Activated effector memory CD4-positive, alpha-beta T cell treated with anti-CD3 and anti-CD28 coated beads, Interleukin-2, amount 50 U/mL, for 16 hours (primary cell): Measurements from ENCODE around the gene CDR2L.
A peak's percentile ranks its signal among the peaks of the same experiment; 100 is the strongest.
"Not testable (repeated sequence)": the region's sequence is repeated elsewhere in the genome, so short reads cannot be mapped to it uniquely, and the experiment has no call there.

Source experiments
- DNase-seq: peaks from one replicate; pipeline ENCODE4 v3.0.0-alpha.2; 2020

The CDR2L gene

DNA sequence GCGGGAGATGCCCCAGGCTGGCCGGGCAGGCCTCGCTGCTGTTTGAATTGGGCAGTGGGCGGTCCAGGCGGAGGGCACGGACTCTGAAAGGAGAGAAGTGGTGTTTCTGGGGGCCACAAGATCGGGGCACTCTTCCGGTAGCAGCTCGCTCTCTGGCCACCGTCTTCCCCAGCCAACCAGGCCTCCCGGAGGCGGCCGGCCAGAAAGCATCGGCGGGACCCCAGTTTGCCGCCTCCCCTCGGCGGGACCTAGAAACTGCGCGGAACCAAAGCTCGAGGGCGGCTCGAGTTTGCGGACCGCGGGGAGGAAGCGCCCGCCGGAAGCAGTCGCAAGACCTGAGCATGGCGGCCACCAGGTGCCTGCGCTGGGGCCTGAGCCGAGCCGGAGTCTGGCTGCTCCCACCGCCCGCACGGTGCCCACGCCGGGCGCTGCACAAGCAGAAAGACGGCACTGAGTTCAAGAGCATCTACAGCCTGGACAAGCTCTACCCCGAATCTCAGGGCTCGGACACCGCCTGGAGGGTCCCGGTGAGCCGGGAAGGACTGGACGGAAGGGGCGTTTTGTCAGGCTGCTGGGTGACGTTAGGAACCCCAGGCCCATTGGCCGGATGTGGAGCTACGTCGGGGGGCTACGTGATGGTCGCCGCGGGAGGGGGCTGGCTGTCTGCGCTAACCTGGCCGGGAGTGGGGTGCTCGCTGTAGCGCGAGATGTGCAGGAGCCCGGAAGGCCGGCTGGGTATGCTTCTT, 25.1 kb downstream of the CDR2L start, which contains the start of gene MRPL58:
MRPL58 (plus strand) TSS at position 325 of the 746 bp plus-strand sequence; CDS start at position 342, 17 bp downstream.
- DNase-seq: peak; percentile 93

DNA sequence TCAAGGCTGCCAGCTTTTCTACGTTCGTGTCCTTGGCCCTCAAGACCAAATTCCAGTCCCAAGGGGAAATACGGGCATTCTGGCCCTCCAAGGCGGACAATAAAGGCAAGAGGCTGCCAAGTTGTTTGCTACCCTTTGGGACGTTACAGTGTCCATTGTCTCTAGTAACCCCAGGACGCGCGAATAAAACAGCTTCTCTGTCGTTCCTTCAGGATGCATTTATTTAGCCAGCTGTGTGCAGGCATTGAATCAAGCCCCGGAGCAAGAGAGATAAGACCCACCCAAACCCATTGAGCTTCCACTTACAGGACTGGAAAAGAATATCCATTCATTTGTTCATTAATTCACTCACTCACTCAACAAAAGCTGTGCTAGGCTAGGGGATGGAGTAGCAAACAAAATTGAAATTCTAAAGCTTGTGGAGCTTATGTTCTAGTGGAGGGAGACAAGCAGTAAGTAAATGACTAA, 25.7 kb downstream of the CDR2L start:
- DNase-seq: no peak

DNA sequence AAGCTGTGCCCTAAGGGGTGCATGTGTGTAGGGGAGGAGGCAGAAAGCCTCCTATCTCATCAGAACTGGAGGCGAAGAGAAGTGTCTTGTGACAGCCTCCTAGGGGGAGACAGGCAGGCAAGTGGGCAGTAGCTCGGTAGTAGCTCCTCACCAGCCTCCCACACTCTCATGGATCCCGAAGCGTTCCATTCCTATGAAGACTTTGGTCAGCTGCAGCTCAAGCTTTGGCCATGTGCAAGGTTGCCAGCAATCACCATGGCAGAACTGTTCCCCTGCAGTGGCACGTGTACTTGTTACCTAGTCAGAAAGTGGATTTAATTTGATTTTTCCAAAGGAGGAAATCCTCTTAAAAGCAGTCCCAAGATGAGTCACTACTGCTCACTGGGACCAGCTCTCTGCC, 31.7 kb downstream of the CDR2L start:
- no peak for DNase-seq

DNA sequence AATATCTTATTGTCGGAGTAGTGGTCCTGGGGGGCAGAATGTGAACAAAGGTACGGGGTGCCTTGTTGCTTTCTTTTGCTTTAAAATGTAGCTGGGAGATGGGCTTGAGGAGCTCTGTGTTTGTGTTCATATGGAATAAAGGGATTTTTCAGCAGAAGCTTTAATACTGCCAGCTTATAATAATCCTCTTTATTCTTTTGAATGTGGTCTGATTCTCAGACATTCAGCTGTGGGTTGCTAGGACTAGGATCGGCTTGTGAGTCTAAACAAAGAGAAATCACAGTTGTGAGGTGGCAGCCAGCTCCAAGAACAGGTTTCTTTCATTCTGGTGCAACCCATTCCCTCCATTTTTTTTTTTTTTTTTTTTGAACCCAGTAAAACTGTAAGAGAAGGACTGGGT, 32.3 kb downstream of the CDR2L start:
- DNase-seq: no peak

DNA sequence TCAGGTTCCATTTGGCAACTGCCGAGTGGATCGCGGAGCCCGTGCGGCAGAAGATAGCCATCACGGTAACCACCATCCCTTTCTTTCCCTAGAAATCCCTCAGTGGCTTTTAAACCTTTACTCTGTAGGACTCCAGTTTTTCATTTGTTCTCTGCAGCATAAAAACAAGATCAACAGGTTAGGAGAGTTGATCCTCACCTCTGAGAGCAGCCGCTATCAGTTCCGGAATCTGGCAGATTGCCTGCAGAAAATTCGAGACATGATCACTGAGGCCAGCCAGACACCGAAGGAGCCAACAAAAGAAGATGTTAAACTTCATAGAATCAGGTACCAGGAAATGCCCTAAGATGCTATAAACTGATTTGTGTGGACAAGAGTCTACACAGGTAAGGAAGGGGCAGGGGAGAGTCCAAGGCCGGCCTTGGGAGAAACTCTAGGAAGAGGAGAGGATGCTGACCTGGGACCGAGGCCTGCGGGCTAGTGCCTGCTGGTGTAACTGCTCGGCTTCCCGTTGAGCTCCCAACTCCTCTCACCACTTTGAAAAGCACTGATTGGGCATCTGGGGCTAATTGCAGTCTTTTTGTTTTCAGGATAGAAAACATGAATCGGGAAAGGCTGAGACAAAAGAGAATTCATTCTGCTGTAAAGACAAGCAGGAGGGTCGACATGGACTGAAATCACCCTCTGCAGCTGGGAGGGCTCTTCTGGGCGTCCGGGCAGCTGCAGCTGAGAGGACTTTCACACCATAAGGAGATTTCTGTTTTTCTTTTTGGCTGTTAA, 33.1 kb downstream of the CDR2L start:
- DNase-seq: no peak

DNA sequence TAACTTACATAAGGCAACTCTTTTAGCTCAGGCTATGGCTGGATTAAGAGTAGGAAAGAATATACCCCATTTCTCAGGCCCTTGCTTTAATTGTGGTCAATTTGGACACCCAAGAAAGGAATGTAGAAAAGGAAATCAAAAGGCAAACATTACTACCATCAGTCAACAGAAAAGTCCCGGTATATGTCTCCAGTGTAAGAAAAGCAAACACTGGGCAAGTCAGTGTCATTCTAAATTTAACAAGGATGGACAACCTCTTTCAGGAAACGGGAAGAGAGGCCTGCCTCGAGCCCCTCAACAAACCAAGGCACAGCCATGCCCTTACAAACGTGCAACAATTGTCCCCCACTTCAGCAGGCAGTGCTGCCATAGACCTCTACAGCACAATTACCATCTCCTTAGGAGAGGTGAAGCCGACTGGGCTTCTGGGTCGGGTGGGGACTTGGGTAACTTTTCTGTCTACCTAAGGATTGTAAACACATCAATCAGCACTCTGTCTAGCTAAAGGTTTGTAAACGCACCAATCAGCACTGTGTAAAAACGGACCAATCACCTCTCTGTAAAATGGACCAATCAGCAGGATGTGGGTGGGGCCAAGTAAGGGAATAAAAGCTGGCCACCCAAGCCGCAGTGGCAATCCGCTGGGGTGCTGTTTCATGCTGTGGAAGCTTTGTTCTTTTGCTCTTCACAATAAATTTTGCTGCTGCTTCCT, 37.4 kb downstream of the CDR2L start:
- peak; percentile 68 for DNase-seq

DNA sequence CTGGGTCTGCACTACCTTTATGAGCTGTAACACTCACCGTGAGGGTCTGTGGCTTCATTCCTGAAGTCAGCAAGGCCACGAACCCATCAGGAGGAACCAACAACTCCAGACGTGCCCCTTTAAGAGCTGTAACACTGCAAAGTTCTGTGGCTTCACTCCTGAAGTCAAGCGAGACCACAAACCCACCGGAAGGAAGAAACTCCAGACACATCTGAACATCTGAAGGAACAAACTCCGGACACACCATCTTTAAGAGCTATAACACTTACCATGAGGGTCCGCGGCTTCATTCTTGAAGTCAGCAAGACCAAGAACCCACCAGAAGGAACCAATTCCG, 37.9 kb downstream of the CDR2L start:
- not testable (repeated sequence) for DNase-seq

DNA sequence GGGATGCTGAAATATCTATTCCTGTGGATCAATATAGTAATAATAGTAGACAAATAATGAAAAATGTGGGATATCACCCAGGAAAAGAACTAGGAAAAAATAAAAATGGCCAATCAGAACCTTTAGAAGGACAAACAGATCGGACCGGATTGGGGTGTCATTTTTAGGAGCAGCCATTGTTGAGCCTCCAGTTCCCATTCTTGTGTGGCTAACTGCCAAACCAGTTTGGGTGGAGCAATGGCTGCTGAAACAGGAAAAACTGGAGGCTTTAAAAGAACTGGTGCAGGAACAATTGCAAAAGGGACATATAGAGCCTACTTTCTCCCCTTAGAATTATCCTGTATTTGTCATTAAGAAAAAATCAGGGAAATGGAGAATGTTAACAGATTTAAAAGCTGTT, 39.2 kb downstream of the CDR2L start:
- not testable (repeated sequence) for DNase-seq

DNA sequence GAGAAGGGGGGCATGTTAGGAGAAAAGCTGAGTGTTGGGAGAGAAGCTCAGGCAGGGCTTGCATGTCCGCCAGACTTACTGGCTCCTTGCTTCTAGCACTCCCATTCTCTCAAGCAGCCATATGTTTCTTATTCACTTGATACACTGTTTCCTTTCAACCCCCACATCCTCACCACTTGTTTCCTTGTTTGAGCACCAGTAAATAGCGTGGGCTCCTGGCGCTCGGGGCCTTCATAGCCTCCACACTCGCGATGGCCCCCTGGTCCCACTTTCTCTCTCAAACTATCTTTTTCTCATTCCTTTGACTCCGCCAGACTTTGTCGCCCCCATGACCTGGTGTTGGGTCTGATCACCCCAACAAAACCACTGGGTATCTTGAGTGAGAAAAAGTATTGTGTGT, 42.7 kb downstream of the CDR2L start:
- no peak for DNase-seq

DNA sequence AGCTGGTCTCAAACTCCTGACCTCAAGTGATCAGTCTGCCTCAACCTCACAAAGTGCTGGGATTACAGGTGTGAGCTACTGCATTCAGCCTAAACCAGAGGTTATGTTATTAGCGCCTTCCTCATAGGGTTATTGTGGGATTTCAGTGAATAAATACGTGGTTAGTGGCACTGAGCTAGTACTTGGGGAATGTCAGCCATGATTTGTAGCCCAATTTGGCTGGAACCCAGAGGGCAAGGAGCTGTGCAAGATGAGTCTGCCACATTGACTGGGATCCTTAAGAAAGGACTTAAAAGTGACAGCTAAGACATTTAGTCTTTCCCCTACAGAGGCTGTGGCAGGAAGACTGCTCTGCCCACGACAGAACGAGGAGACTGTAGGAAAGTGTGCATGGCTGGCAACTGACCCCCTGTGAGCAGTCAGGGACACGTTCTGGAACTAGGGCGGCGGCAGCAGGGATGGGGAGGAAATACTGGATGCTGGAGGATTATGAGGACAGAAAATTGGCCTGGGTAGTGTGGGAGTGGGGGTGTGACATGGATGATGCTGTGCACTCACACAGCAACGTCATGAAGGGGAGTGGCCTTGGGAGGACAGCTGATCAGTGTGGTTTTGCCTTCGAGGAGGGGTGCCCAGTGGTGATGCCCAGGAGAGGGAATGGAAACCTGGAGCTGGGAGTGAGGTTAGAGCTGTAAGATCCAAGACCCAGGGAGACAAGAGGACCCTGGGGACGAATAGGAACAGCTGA, 44.7 kb downstream of the CDR2L start:
- peak; percentile 83 for DNase-seq

DNA sequence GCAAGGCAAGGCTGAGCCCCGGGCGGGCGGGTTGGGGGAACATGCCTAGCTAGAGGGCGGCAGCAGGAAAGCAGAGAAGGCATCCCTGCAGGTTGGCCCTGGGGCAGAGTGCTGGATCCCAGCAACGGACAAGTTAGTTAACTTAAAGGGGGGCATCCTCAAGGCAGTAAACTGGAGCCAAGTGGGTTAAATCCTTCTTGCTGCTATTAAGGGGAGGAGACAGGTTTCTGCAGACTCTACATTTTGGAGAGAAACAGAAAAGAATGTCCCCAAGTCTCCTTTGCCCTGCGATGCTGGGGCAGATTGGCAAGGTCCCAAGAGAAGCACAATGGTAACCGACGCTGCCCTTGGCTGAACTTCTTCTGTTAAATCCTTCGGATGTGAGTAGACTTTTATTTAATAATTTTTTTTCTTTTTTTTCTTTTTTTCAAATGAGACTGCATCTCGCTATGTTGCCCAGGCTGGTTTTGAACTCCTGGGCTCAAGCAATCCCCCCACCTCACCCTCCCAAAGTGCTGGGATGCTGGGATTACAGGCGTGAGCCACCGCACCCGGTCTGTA, 45.4 kb downstream of the CDR2L start:
- DNase-seq: no peak

DNA sequence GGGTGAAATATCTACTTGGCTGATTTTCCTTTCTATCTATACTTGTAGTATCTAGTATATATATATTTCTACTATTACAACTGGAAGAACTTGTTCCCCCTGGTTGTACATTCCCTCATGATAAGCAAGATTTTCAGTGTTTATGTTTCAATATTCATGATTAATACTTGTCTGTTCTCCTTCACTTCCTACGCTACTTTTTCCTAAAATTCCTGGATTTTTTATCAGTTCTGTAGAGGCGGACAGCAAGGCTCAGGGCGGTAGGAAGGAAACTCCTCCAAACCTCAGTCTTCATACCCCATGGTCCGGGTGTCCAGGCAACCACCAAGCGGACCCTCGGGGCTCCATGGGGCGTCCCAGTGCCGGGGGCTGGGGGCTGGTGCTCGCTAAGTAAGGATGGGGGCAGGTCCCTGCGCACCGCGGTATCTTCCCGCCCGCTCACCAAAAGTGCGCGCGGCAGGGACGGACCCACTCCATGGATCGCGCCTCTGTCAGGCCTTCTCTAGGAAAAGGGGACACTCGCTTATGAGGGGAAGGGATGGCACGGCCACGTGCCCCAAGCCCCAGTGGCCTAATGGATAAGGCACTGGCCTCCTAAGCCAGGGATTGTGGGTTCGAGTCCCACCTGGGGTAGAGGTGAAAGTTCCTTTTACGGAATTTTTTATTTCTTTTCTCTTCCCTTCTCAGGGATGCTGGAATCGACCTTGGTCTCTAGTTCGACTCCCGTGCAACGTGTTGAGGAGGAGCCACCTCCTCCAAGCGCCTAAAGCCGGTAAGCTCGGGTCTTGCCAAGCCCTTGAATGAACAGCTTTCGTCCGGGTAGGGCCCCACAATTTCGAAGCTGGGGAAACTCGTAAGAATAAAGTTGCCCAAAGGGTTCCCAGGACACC, 46.2 kb downstream of the CDR2L start:
- DNase-seq: peak; percentile 93

DNA sequence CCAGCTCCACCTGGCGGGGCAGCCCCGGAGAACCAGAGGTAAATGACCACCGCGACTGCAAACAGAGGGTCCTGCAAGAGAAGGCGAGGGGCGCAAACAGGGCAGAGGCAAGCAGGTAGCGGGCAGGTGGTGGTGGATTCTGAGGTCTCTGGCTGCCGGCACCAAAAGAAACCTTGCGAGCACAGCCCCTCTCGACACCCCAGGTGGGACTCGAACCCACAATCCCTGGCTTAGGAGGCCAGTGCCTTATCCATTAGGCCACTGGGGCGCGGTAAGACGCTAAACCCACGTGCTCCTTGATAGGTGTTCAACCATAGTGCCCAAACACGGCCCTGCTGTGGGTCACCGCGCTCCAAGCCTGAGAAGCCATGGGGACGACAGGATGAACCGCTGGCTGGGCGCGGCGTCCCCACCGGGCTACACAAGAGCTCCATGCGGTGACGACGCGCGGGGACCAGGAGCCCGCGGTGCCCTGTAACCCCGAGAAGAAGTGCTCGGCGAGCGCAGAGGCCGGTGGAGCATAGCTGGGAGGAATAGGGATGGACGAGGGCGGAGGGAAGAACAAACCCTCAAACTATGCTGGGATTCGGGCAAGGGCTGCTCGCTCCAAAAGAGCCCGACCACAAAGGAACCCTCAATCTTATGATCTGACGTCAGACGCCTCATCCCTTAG, 46.9 kb downstream of the CDR2L start:
- DNase-seq: peak; percentile 94

DNA sequence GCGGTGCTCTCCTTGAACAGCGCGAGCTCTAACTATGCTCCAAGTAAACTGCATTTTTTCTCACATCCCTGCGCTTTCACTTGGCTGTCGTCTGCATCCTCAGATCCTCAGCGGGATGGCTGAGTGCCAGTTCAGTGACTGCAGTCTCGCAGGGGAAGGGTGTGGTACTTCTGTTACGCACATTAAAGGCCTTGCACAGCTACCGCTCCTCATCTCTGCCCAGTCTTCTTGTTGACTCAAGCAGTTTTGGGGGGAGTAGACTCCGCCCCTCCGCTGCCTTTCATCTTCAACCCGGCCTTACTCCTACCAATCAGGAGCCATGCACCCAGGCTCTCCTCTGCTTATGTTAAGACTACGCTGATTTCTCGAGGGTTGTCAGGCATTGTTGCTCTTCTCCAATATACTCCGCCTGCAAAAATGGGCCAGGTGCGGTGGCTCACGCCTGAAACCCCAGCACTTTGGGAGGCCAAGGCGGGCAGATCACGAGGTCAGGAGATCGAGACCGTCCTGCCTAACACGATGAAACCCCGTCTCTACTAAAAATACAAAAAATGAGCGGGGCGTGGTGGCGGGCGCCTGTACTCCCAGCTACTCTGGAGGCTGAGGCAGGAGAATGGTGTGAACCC, 49.3 kb downstream of the CDR2L start:
- DNase-seq: peak; percentile 91

DNA sequence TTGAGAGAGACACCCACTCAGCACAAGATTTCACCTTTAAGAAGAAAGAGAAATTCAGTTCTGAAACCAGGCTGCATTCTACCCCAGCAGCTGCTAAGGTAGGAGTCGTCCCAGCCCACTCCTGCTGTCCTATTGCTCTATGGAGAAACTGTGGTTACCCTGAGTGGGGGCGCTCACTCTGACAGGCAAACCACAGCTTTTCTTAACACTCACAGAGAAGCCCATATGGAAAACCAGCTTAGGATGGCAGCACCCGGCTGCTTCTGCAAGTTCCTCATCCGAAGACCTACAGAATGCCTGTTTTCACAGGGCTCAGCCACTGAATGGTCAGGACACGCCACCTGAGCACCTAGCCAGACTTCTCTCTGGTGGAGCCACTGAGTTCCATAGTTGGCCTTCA, 51.8 kb downstream of the CDR2L start:
- no peak for DNase-seq

DNA sequence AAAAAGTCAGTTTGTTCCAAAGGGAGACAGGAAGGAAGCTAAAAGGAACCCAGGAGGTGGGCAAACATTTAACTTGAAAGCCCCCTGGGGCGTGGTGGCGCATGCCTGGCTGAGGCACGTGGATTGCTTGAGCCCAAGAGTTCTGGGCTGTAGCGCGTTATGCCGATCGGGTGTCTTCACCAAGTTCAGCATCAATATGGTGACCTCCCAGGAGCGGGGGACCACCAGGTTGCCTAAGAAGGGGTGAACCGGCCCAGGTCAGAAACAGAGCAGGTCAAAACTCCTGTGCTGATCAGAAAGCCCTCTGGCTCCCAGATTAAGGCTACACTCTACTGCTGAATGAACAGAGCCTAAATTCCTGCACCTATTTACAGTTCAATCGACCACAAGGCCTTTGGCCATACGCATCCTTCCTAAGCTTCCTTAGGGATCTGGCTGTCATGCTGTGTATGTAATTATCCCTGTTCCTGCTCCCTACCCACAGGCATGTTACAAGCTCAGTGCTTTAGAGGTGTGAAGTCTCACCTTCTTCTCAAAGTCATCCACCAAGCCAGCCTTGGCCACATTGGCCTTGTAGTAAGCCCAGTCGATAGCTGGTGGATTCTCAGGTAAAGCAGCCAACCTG, 54.3 kb downstream of the CDR2L start:
- DNase-seq: no peak

DNA sequence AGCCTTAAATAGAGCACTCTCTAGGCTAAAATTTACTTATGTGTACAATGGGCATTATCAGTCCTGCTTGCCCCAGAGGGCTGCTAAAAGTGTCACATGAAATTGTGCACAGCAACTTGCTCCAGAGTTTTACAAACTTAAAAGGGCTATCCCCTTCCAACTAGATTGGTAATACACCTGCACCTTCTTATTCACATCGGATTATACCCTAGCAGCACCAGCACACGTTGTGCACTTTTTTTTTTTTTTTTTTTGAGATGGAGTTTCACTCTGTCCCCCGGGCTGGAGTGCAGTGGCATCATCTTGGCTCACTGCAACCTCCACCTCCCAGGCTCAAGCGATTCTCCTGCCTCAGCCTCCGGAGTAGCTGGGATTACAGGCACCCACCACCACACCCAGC, 56.4 kb downstream of the CDR2L start:
- DNase-seq: not testable (repeated sequence)

DNA sequence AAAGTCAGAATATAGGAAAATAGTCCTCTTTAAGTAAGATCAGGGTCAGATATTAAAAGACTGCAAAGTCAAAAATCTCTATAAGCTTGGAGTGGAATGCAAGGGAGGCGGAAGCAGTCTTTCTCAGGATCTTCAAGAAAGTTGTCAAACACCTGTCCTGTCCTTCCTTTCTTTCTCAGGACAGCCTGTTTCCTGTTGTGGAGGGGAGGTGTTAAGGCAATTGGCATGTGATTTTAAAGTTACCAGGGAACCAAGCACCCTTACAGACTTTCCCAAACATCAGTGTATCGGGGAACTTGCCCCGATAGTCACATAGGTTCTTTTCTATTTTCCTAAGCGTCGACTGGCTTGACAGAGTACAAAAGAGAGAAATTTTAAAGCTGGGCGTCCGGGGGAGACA, 57.3 kb downstream of the CDR2L start:
- no peak for DNase-seq

DNA sequence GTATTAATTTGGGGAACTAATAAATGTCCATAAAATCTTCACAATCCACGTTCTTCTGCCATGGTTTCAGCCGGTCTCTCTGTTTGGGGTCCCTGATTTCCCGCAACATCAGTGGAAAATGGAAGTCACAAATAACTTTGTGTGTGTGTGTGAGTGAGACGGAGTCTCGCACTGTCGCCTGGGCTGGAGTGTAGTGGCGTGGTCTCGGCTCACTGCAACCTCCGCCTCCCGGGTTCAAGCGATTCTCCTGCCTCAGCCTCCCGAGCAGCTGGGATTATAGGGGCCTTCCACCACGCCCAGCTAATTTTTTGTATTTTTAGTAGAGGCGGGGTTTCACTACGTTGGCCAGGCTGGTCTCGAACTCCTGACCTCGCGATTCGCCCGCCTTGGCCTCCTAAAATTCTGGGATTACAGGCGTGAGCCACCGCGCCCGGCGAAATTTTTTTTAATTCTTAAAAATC, 58.5 kb downstream of the CDR2L start:
- DNase-seq: not testable (repeated sequence)
